CD4-positive, alpha-beta T cell treated with Interleukin-1 beta for 1 hour (primary cell): ENCODE measurements around the gene MAPKAP1.

Experiments
- DNase-seq, 2 donors: peaks; one replicate each; pipeline ENCODE4 v3.0.0-alpha.2; 2020 to 2022

Gene MAPKAP1

DNA sequence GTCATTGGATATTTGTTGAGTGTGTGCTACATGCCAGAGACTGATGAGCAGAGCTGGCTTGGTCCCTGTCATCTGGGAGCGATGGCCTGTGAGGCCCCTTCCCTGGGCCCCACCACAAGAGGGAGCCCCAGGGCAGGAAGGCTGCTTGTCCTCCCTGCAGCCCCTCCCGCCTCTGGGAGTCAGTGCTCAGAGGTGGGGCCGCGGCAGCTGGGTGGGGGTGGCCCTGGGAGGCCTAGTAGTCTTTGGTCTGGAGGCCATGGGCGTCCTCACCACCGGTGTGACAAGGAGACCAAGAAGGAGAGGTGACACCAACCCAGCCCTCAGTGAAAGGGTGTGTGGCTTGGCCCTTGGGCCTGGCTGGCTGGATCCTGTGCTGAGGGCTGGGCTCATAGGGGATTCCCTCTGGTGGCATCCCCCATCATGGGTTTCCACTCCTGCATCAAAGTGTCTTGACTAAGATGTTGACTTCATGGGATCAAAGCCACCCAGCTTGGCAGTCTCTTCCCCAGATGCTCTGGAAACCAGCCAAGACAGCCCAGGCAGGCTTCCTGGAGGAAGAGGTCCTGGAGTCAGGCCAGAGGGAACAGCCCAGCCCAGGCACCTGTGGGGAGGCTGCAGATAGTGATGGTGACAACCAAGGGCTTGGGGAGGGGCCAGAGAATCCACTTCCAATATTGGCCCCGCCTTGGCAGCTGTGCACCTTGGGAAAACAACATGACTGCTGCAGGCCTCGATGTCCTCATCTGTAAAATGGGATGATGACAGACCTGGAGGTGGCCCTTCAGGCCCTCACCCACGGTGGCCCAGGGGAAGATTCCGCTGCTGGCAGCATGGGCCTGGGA, 278.7 kb downstream of the MAPKAP1 start:
- DNase-seq = peak in 1 of 2 donors; percentile 20

DNA sequence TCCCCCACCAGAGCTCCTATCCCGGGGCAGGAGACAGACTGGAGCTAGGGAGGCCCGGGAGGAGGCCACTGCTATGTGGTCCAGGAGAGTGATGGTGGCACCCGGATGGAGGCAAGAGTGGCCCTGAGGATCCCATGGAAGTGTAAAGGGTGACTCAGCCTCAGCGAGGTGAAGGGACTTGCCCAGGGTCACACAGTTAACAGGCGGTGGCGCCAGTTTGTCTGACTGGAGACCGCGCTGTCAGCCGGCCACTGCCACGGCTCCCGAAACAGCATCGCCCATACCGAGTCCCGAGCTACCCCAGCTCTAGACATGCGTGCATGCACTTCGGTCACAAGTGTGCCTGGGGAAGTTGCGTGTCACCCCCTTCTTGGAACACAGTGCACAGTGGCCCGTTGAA, 279.5 kb downstream of the MAPKAP1 start:
- no peak for DNase-seq

GRCh38 chr9:125426926-125427325, 280.1 kb downstream of the MAPKAP1 start:
- DNase-seq = no peak

- no peak for DNase-seq
These were observed 281.0 kb downstream of the MAPKAP1 start for GRCh38 chr9:125425901-125426515.

- DNase-seq = no peak
These were observed 281.7 kb downstream of the MAPKAP1 start for GRCh38 chr9:125425170-125425897.

- DNase-seq = no peak
These were observed 283.0 kb downstream of the MAPKAP1 start for GRCh38 chr9:125423964-125424363.

DNA sequence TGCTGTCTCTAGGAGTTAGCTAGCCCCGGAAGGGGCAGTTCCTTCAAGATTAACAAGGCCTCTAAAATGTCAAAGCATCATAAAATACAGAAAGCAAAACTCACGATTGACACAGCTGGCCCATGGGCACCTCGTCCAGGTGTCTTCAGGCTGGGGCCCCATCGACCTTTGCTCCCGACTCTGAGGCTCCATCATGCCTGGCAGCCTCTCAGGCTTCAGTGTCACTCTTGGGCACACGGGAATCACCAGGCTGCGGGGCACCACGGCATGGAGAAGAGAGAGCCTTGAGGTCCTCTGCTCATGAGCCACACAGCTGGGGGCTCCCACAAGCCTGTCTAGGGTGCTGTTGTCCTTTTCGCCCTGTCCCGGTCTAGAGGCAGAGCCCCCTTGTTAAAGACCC, 284.2 kb downstream of the MAPKAP1 start:
- DNase-seq = no peak

DNA sequence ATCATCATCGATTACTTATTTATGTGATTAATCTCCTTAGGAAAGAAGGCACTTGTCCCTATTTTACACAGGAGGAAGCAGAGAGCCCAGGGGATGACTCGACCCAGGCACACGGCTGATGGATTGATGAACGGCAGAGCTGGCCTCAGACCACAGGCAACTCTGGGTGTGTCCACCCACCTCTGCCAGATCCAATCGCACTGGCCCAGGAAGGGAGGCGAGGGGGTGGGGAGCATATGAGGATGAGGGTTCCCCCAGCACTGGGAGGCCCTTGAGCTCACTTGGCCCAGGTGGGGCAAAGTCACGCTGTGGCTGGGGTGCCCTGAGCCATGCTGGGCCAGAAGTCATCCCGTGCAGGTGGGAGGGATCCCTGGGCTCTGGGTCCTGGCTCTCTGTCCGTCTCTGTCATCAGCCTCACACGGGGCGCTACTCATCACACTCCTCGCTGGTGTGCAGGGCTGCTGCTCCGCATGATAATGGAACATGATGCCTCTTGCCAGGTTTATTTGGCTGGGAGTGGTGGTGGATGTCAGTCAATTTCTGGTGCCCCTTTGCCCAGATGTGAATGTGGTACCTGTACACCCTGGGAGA, 285.3 kb downstream of the MAPKAP1 start:
- DNase-seq = no peak

DNA sequence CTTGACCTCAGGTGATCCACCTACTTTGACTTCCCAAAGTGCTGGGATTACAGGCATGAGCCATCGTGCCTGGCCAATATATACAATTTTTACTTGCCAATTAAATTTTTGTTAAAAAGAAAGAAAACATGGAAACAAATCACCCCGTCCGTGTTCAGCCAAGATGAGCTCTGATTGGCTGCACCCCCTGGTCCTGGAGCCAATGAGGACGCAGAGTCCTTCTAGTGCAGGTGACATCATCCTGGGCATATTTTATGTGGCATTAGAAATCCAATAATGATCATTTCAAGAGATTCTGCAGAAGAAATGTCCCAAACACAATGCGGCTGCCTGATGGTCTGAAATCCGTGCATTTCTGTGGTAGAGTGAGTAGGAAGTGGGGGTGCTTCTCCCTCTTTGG, 285.8 kb downstream of the MAPKAP1 start:
- DNase-seq = no peak

DNA sequence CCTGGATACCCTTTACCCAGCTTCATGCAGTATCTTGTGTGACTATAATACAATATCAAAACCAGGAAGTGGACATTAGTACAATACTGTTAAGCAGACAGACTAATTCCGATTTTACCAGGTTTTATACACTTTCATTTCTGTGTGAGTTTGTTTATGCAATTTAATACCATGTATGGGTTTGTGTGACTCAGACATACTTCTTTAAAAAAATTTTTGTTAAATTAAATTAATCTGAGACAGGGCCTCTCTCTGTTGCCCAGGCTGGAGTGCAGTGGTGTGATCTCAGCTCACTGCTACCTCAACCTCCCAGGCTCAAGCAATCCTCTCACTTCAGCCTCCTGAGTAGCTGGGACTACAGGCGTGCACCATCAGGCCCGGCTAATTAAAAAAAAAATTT, 288.6 kb downstream of the MAPKAP1 start:
- no peak for DNase-seq

DNA sequence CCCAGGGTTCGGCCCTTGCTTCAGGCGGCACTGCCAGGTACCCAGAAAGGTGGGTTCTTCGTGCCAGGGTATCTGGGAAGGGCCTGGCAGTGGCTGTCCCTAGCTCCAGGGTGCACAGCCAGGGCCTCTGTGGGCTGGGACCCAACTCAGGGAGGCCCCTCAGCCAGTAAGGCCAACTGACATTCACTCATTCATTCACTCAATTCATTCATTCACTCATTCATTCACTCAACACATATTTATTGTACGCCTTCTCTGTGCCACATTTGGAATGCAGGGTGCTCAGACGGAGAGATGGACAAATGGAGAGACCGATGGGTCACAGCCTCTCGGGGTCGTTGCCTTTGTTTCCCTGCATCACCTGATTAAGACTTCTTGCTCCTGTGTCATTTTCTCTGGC, 290.5 kb downstream of the MAPKAP1 start:
- DNase-seq = no peak

DNA sequence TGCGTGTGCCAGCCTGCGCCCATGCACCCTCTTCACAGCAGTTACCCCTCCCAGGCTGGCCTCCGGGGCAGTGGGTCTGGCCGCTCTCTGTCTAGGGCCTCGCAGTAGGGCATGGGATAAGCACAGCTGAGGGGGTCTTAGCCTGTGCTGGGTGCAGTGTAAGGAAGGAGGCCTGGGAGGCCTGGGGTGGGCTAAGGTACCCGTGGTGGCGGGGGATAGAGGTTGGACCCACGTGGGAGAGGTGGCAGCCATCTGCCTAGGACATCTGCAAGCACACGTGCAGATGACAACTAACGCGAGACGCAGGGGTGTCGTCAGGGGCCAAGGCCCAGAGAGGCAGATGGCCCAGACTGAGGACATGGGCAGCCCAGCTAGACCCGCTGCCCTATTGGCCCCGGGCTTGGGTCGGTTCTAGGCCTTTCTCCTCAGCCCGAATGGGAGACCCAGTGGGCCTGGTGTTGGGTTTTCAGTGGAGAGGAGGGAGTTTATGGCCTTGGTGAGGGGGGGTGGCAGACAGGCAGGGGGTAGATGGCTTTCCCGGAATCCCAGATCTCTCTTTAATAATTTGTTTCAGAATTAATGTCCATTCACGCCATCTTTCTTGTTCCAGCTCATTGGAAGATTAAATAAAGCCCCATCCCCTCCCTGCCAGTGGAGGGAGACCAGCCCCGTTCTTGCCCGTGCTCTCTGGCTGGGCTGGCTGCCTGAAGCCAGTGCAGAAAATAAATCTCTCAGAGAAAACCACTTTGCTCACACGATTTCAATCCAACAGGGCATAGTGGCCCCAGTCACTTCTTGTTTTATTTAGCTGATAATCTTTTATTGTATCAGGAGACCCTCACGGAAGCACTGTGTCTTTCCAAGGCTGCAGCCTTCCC, 291.2 kb downstream of the MAPKAP1 start:
- DNase-seq = no peak

DNA sequence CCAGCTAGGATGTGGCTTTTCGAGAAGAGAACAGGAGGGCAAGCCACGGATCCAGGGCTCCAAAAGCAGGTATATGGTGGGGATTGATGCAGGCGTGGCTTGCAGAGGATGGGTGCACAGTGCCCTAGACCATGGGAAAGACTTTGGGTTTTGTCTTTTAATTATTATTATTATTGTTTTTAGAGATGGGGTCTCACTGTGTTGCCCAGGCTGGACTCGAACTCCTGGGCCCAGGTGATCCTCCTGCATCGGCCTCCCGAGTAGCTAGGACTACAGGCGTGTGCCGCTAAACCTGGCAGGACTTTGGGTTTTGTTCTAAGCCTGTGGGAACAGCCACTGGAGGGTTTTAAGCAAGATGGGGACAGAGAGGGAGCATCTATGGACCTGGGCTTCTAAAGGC, 293.4 kb downstream of the MAPKAP1 start:
- DNase-seq = no peak

- DNase-seq = no peak
These were observed 294.8 kb downstream of the MAPKAP1 start for GRCh38 chr9:125412166-125412565.

GRCh38 chr9:125411171-125411756, 295.7 kb downstream of the MAPKAP1 start:
- DNase-seq = no peak

GRCh38 chr9:125410522-125410894, 296.5 kb downstream of the MAPKAP1 start:
- DNase-seq = no peak

- peak; percentile 19 to 61 for DNase-seq
These were observed 297.1 kb downstream of the MAPKAP1 start for GRCh38 chr9:125409637-125410521.

DNA sequence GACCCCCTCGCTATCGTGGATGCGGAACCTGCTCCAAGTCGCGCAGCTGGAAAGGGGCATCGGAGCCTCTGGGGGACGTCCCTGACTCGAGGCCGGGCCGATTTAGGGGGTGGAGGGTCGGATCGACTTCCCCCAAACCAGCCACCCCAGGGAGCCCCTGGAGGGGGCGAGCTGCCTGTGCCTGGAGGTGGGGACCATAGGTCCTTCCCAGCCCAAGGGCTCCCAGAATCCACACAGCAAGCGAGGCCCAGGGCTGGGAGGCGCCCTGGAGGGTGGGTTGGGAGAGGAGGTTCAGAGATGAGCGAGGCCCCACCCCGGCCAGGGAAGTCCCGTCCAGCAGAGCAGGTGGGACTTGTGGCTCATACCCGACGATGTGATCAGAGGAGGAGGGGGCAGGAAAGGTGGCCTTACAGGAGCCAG, 297.8 kb downstream of the MAPKAP1 start:
- DNase-seq = no peak

- DNase-seq = peak; percentile 68 to 69
These were observed 298.8 kb downstream of the MAPKAP1 start for GRCh38 chr9:125407974-125408900.
